Loucy (cell line): ENCODE data around the gene ITPK1.
A peak's percentile ranks its signal among the peaks of the same experiment; 100 is the strongest.

Experiments used
- H2AFZ ChIP-seq: fragments of 200-600 bp; sonication (generic); 2 replicates; pipeline ENCODE4 v1.6.0; 2016; ENCODE audit warnings: antibody characterized with exemption, mild to moderate bottlenecking, low read length, moderate library complexity
- H3F3A ChIP-seq: fragments of 200-600 bp; 2 replicates; pipeline ENCODE4 v1.6.0; 2016; ENCODE audit warnings: antibody characterized with exemption, low read depth, mild to moderate bottlenecking
- H3K27me3 ChIP-seq: fragments of 200-600 bp; sonication (generic); 2 replicates; pipeline ENCODE4 v1.6.1; 2014; ENCODE audit warnings: low read length, mild to moderate bottlenecking; ENCODE audit not compliant: insufficient read depth, poor library complexity, severe bottlenecking
- H3K36me3 ChIP-seq: fragments of 200-600 bp; sonication (generic); 2 replicates; pipeline ENCODE4 v1.6.1; 2016; ENCODE audit warnings: low read length; ENCODE audit not compliant: insufficient read depth
- H3K4me1 ChIP-seq: fragments of 200-600 bp; sonication (generic); 2 replicates; pipeline ENCODE4 v1.5.1; 2014; ENCODE audit warnings: low read length, mild to moderate bottlenecking; ENCODE audit not compliant: insufficient read depth, poor library complexity, severe bottlenecking
- H3K4me2 ChIP-seq: fragments of 200-600 bp; sonication (generic); 2 replicates; pipeline ENCODE4 v1.6.0; 2014; ENCODE audit warnings: antibody characterized with exemption, low read length, low read depth, mild to moderate bottlenecking; ENCODE audit not compliant: poor library complexity, severe bottlenecking
- H3K4me3 ChIP-seq: fragments of 200-600 bp; sonication (generic); 2 replicates; pipeline ENCODE4 v1.5.1; 2014; ENCODE audit warnings: low read length, mild to moderate bottlenecking, mixed read lengths; ENCODE audit not compliant: poor library complexity, severe bottlenecking
- H3K79me2 ChIP-seq: fragments of 200-600 bp; sonication (generic); 2 replicates; pipeline ENCODE4 v1.6.1; 2014; ENCODE audit warnings: low read length; ENCODE audit not compliant: insufficient read depth
- H3K9ac ChIP-seq: fragments of 200-600 bp; sonication (generic); 2 replicates; pipeline ENCODE4 v1.6.0; 2014; ENCODE audit warnings: mild to moderate bottlenecking, low read depth, low read length, moderate library complexity; ENCODE audit not compliant: poor library complexity, severe bottlenecking
- H3K9me2 ChIP-seq: fragments of 200-600 bp; sonication (generic); replicated peaks from 2 replicates; pipeline ENCODE4 v1.6.1; 2016; ENCODE audit warnings: low read depth, low read length, mixed read lengths
- H3K9me3 ChIP-seq: fragments of 200-600 bp; sonication (generic); 2 replicates; pipeline ENCODE4 v1.6.1; 2014; ENCODE audit warnings: mild to moderate bottlenecking, antibody characterized with exemption, low read length, low read depth; ENCODE audit not compliant: insufficient read depth
- H4K20me1 ChIP-seq: fragments of 200-600 bp; sonication (generic); 2 replicates; pipeline ENCODE4 v1.6.0; 2014; ENCODE audit warnings: antibody characterized with exemption, low read length, mild to moderate bottlenecking; ENCODE audit not compliant: insufficient read depth, poor library complexity, severe bottlenecking
- EZH2phosphoT487 ChIP-seq: fragments of 200-600 bp; IDR thresholded peaks from 2 replicates; pipeline ENCODE4 v1.6.1; 2018; ENCODE audit warnings: antibody characterized with exemption, mild to moderate bottlenecking, moderate library complexity, borderline replicate concordance
- TF ChIP-seq, protein P1 (sequence below): fragments of 200-600 bp; sonication (generic); conservative IDR thresholded peaks from 2 replicates; pipeline ENCODE4 v1.5.1; 2014; ENCODE audit warnings: mild to moderate bottlenecking, antibody characterized with exemption, low read length

The ITPK1 gene

GRCh38 chr14:93042968-93043940 is 72.5 kb downstream of the ITPK1 start:
- H3K4me1 ChIP-seq, result peaks cover 68% of the 10 kb centered on the region

DNA sequence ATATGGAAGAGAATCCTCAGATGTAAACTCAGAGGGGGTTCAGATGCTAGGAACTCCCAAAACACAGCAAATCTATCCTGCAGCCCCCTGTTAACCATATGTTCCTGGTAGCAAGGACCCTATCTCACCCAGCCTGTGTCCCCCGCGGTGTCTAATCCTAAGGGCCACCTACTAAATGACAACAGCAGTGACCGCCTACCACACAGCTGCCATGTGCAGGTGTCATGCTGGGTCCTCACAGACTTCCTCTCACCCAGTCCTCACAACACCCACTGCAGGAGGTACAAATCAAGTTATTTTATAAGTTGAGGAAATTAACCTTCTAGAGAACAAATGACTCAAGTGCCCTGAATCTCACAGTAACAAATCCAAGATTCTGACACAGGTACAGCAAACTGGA is 73.9 kb downstream of the ITPK1 start:
- Histone ChIP-seq H3F3A (no peaks in the 10 kb centered on the region), H3K9me3 (no peaks in the 10 kb centered on the region), H2AFZ (no peak overlapping the region), H3K9ac (peak overlapping the region; percentile 41), H3K27me3 (no peaks in the 10 kb centered on the region), H3K36me3 (0 out of 2 replicates have a peak, but pooled peaks cover 3% of the 10 kb centered on the region), H3K4me1 (peaks cover 61% of the 10 kb centered on the region), H3K9me2 (no peaks in the 10 kb centered on the region), H3K4me3 (no peak overlapping the region), H3K79me2 (peaks cover 45% of the 10 kb centered on the region; the same call in 1 of the 2 replicates), H3K4me2 (no peak overlapping the region), H4K20me1 (no peaks in the 10 kb centered on the region)
- TF ChIP-seq, protein P1, sequence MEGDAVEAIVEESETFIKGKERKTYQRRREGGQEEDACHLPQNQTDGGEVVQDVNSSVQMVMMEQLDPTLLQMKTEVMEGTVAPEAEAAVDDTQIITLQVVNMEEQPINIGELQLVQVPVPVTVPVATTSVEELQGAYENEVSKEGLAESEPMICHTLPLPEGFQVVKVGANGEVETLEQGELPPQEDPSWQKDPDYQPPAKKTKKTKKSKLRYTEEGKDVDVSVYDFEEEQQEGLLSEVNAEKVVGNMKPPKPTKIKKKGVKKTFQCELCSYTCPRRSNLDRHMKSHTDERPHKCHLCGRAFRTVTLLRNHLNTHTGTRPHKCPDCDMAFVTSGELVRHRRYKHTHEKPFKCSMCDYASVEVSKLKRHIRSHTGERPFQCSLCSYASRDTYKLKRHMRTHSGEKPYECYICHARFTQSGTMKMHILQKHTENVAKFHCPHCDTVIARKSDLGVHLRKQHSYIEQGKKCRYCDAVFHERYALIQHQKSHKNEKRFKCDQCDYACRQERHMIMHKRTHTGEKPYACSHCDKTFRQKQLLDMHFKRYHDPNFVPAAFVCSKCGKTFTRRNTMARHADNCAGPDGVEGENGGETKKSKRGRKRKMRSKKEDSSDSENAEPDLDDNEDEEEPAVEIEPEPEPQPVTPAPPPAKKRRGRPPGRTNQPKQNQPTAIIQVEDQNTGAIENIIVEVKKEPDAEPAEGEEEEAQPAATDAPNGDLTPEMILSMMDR, result no peak
- no peak for TF ChIP-seq EZH2phosphoT487

More at GRCh38 chr14:93042968-93043940, 72.5 kb downstream of the ITPK1 start:
- no peaks in the 10 kb centered on the region for H3F3A ChIP-seq
- H3K4me3 ChIP-seq, result no peak overlapping the region
- no peaks in the 10 kb centered on the region for H3K9me2 ChIP-seq
- no peak overlapping the region for H3K4me2 ChIP-seq
- no peak overlapping the region for H2AFZ ChIP-seq
- no peaks in the 10 kb centered on the region for H3K27me3 ChIP-seq
- H3K79me2 ChIP-seq, result peaks cover 41% of the 10 kb centered on the region; the same call in 1 of the 2 replicates
- H4K20me1 ChIP-seq, result no peaks in the 10 kb centered on the region
- no peak for TF ChIP-seq EZH2phosphoT487
- TF ChIP-seq, protein P1, result no peak
- no peaks in the 10 kb centered on the region for H3K36me3 ChIP-seq
- H3K9me3 ChIP-seq, result no peaks in the 10 kb centered on the region
- H3K9ac ChIP-seq, result peak overlapping the region; percentile 30

DNA sequence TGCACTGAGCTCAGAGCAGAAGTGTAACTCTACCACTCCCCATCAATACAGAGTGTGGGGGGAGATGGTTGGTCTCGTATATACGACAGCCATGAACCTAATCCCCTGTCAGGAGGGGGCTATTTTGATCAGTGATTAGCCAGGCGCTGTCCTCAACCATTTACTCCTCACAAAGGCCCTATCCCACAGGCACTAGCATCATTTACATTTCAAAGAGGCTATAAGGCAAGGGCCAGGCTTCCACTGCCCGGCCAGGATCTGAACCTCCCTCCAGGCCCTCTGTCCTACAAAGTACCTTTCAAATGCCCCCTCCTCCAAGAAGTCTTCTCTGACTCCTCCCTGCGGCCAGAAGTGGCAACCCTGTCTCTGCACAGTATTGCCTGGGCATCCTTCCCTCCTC is 74.7 kb downstream of the ITPK1 start:
- H3K36me3 ChIP-seq, result 0 out of 2 replicates have a peak, but pooled peaks cover 3% of the 10 kb centered on the region
- no peak for TF ChIP-seq EZH2phosphoT487
- TF ChIP-seq, protein P1, result no peak
- no peak overlapping the region for H3K4me3 ChIP-seq
- no peaks in the 10 kb centered on the region for H3K9me3 ChIP-seq
- no peaks in the 10 kb centered on the region for H4K20me1 ChIP-seq
- H3K27me3 ChIP-seq, result no peaks in the 10 kb centered on the region
- H3K9me2 ChIP-seq, result no peaks in the 10 kb centered on the region
- H3F3A ChIP-seq, result no peaks in the 10 kb centered on the region
- H3K4me1 ChIP-seq, result peaks cover 53% of the 10 kb centered on the region
- H2AFZ ChIP-seq, result no peak overlapping the region
- H3K4me2 ChIP-seq, result no peak overlapping the region
- peaks cover 42% of the 10 kb centered on the region; the same call in 1 of the 2 replicates for H3K79me2 ChIP-seq
- peak overlapping the region; percentile 41 for H3K9ac ChIP-seq
